NOMO-1 treated with DMSO at 0.1 percent for 48 hours (cell line): ENCODE data around the gene SLC14A1.

Experiments
- DNase-seq: peaks from one replicate; lab custom pipeline; 2025; ENCODE audit not compliant: unreplicated experiment; lab: John Stamatoyannopoulos, UW

Gene SLC14A1

GRCh38 chr18:45792506-45793263 lies 68.7 kb downstream of the SLC14A1 start:
- no peak for DNase-seq

- DNase-seq, result peak; percentile 72
These were observed 69.4 kb downstream of the SLC14A1 start for GRCh38 chr18:45793264-45793965.

GRCh38 chr18:45801416-45802004 lies 77.5 kb downstream of the SLC14A1 start:
- no peak for DNase-seq
